ENCODE results near the gene IL17B. TPM values are rescaled to one million over a fixed set of nuclear protein-coding genes. Genes with fewer than 3 reads are reported as not detected.

IL17B gene
- total RNA-seq, 1 donor from 2014 or later = not detected

DNA sequence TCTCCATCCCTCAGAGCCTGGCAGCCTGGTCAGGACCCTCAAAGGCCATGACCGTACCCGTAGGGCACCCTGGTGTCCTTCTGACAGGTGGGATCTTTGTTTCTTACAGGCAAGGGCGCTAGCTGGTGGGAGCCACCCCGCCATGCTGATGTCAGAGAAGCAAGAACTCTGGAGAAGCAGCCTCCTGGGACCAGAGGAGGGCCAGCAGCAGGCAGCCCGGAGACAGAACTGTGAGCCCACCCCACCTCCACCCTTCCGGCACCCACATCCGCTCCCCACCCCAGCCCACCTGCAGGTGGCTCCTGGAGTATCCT lies 42.2 kb upstream of the IL17B start:
- H3K9me3 Mint-ChIP-seq (ENCODE audit: low read depth) = no peaks in the 10 kb centered on the region
- H3K36me3 Mint-ChIP-seq (ENCODE audit: insufficient read depth) = no peaks in the 10 kb centered on the region
- H3K27me3 Mint-ChIP-seq = no peaks in the 10 kb centered on the region
- peaks cover 13% of the 10 kb centered on the region for H3K4me1 Mint-ChIP-seq (ENCODE audit: low read depth)
- no peak overlapping the region for H3K4me3 Mint-ChIP-seq (ENCODE audit: low read depth)
- no peak for DNase-seq (ENCODE audit: low spot score, unreplicated experiment)
- H3K27ac Mint-ChIP-seq = no peak overlapping the region
- TF ChIP-seq, protein P1, sequence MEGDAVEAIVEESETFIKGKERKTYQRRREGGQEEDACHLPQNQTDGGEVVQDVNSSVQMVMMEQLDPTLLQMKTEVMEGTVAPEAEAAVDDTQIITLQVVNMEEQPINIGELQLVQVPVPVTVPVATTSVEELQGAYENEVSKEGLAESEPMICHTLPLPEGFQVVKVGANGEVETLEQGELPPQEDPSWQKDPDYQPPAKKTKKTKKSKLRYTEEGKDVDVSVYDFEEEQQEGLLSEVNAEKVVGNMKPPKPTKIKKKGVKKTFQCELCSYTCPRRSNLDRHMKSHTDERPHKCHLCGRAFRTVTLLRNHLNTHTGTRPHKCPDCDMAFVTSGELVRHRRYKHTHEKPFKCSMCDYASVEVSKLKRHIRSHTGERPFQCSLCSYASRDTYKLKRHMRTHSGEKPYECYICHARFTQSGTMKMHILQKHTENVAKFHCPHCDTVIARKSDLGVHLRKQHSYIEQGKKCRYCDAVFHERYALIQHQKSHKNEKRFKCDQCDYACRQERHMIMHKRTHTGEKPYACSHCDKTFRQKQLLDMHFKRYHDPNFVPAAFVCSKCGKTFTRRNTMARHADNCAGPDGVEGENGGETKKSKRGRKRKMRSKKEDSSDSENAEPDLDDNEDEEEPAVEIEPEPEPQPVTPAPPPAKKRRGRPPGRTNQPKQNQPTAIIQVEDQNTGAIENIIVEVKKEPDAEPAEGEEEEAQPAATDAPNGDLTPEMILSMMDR (IDR thresholded peaks at IDR 0.05; ENCODE audit: unreplicated experiment) = no peak

DNA sequence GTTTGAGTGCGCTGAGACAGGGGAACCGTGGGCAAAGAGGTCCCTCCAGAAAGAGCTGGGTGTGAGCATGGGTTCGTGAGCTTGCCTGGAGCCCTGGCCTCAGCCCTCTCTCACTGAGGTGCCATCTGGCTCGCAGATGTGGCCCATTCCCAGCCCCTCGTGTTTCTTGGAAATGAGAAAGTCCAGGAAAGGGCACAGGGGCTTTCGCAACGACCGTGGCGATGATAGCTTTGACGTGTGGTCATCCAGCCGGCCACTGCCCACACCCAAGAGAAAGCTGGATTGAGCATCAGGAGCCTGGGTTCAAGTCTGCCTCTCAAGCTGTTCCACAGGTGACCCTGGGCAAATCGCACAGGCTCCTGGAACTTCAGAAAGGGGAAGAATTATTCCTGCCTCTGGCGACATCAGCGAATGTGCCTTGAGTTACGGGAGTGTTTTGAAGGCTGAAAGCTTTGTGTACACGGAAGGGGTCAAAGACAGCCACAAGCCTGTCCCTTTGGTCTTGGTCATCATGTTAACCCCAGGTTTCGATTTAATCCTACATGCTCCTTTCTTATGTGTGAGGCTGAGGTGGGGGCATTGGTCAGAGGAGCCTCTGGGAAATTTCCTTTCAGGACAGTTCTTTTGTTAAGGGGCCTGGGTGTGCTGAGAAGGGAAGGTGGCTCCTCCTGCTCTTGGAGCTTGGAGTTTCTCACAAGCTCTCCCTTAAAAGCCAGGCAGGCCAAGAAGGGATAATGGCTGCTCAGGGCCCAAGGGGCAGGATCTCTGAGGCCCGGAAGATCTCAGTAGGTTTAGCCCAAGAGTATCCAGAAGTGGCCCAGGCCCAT lies 41.7 kb upstream of the IL17B start:
- H3K27ac Mint-ChIP-seq = no peak overlapping the region
- H3K9me3 Mint-ChIP-seq (ENCODE audit: low read depth) = no peaks in the 10 kb centered on the region
- H3K27me3 Mint-ChIP-seq = no peaks in the 10 kb centered on the region
- no peak for DNase-seq (ENCODE audit: low spot score, unreplicated experiment)
- H3K36me3 Mint-ChIP-seq (ENCODE audit: insufficient read depth) = no peaks in the 10 kb centered on the region
- TF ChIP-seq, protein P1 (IDR thresholded peaks at IDR 0.05; ENCODE audit: unreplicated experiment) = no peak
- no peak overlapping the region for H3K4me3 Mint-ChIP-seq (ENCODE audit: low read depth)
- peaks cover 13% of the 10 kb centered on the region for H3K4me1 Mint-ChIP-seq (ENCODE audit: low read depth)

DNA sequence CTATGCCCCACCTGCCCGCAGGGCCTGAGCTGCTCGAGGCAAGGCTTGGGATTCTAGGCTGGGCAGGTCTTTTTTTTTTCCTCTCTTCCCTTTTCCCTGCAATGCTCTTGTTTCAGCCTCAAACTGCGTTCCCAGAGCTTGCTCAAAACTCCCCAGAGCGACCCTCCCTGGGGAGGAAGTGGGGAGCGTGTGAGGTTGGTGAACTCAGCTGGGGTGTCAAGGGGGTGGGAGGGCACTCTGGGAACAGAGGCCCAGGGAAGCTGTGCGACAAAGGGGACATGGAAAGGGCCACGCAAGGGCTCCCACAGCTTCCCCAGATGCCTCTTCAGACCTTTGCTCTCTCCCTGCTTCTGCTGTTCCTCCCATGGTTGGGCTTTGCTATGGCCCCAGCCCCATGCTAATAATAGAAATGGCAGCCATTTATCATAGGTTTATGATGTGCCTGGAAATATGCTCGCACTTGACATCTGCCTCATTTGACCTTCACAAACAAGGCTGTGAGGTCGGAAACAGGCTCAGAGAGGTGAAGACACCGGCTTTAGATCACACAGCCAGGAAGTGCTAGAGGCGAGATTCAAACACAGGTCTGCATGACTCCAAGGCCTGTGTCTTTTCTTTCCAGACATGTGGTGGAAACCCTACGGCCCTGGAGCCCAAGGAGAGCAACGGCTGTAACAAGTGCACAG lies 40.9 kb upstream of the IL17B start:
- peaks cover 13% of the 10 kb centered on the region for H3K4me1 Mint-ChIP-seq (ENCODE audit: low read depth)
- H3K36me3 Mint-ChIP-seq (ENCODE audit: insufficient read depth) = no peaks in the 10 kb centered on the region
- H3K9me3 Mint-ChIP-seq (ENCODE audit: low read depth) = no peaks in the 10 kb centered on the region
- H3K27me3 Mint-ChIP-seq = no peaks in the 10 kb centered on the region
- no peak overlapping the region for H3K27ac Mint-ChIP-seq
- TF ChIP-seq, protein P1 (IDR thresholded peaks at IDR 0.05; ENCODE audit: unreplicated experiment) = no peak
- no peak for DNase-seq (ENCODE audit: low spot score, unreplicated experiment)
- H3K4me3 Mint-ChIP-seq (ENCODE audit: low read depth) = no peak overlapping the region

DNA sequence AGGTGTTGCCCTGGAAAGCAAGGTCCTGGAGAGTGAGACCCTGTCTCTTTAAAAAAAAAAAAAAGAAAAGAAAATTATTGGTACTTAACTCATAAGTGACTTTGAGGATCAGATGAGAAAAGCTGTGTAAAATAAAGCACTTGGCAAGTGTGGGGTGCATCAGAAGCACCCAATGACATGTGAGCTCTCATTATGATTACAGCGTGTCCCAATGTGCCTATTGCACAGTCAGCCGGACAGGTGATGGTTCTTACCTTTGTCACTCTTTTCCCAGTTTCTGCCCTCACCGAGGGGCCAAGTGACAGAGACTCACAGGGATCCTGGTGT lies 40.4 kb upstream of the IL17B start:
- Mint-ChIP-seq H3K36me3 (ENCODE audit: insufficient read depth) (no peaks in the 10 kb centered on the region), H3K4me1 (ENCODE audit: low read depth) (peaks cover 12% of the 10 kb centered on the region), H3K27ac (no peak overlapping the region), H3K4me3 (ENCODE audit: low read depth) (no peak overlapping the region), H3K27me3 (no peaks in the 10 kb centered on the region), H3K9me3 (ENCODE audit: low read depth) (no peaks in the 10 kb centered on the region)
- DNase-seq (ENCODE audit: low spot score, unreplicated experiment) = no peak
- TF ChIP-seq, protein P1 (IDR thresholded peaks at IDR 0.05; ENCODE audit: unreplicated experiment) = no peak

DNA sequence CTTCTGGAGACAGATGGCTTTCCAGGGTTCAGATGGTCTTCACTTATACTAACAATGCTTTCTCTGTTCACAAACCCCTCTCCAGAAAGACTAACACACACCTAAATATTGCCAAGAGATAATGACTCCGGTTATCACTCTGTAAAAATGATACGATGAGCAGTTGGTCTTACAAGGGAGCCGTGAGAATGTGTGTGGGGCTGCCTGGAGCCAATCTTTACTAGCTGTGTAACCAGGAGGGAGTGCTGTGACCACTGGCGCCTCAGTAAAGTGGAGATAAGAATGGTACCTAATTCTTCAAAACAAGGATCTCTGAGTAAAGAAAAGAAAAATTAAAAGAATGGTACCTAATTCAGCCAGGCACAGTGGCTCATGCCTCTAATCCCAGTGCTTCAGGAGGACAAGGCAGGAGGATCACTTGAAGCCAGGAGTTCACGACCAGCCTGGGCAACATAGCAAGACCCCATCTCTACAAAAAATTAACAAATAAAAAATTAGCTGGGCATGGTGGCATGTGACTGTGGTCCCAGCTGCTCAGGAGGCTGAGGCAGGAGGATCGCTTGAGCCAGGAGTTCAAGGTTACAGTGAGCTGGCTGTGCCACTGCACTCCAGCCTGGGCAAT lies 39.9 kb upstream of the IL17B start:
- no peaks in the 10 kb centered on the region for H3K27me3 Mint-ChIP-seq
- peaks cover 11% of the 10 kb centered on the region for H3K4me1 Mint-ChIP-seq (ENCODE audit: low read depth)
- H3K36me3 Mint-ChIP-seq (ENCODE audit: insufficient read depth) = no peaks in the 10 kb centered on the region
- H3K27ac Mint-ChIP-seq = peak overlapping the region; percentile 24
- no peak for DNase-seq (ENCODE audit: low spot score, unreplicated experiment)
- TF ChIP-seq, protein P1 (IDR thresholded peaks at IDR 0.05; ENCODE audit: unreplicated experiment) = no peak
- H3K9me3 Mint-ChIP-seq (ENCODE audit: low read depth) = no peaks in the 10 kb centered on the region
- no peak overlapping the region for H3K4me3 Mint-ChIP-seq (ENCODE audit: low read depth)

Measured in progenitor cell of endocrine pancreas (in vitro differentiated cells).